Stomach smooth muscle (tissue), 2 donors: ENCODE measurements around the gene OVOL1.

Experiments
- H3K27ac ChIP-seq: one replicate; pipeline ENCODE4 v1.7.0; 2013; ENCODE audit warnings: mild to moderate bottlenecking, low read length, inconsistent platforms
- H3K27me3 ChIP-seq, 2 donors: one replicate each; pipeline ENCODE4 v1.7.0; 2013; ENCODE audit warnings: low read length in 2 of 2; ENCODE audit not compliant: insufficient read depth in 2 of 2, control insufficient read depth in 1 of 2
- H3K36me3 ChIP-seq, 2 donors: one replicate each; pipeline ENCODE4 v1.7.0; 2013; ENCODE audit warnings: low read length in 2 of 2; ENCODE audit not compliant: control insufficient read depth in 2 of 2, insufficient read depth in 2 of 2
- H3K4me1 ChIP-seq: one replicate; pipeline ENCODE4 v1.7.0; 2013; ENCODE audit warnings: low read length; ENCODE audit not compliant: control insufficient read depth, insufficient read depth
- H3K4me3 ChIP-seq, 2 donors: one replicate each; pipeline ENCODE4 v1.7.0; 2013; ENCODE audit warnings: low read length in 2 of 2
- H3K9ac ChIP-seq, 2 donors: one replicate each; pipeline ENCODE4 v1.7.0; 2013; ENCODE audit warnings: low read length in 2 of 2, mild to moderate bottlenecking in 1 of 2
- H3K9me3 ChIP-seq, 2 donors: one replicate each; pipeline ENCODE4 v1.7.0; 2013; ENCODE audit warnings: low read length in 2 of 2; ENCODE audit not compliant: control insufficient read depth in 2 of 2
- donor health status: healthy.
- donor health status: Pancreatic carcinoma.

The OVOL1 gene

GRCh38 chr11:65777821-65778361 lies 9.0 kb upstream of the OVOL1 start:
- no peaks in the 10 kb centered on the region for H3K27me3 ChIP-seq
- no peak overlapping the region for H3K9ac ChIP-seq
- no peaks in the 10 kb centered on the region for H3K9me3 ChIP-seq
- peaks cover 31% of the 10 kb centered on the region for H3K4me1 ChIP-seq
- no peak overlapping the region for H3K4me3 ChIP-seq
- no peak overlapping the region for H3K27ac ChIP-seq
- peaks cover 0 to 16% of the 10 kb centered on the region in 2 donors for H3K36me3 ChIP-seq

DNA sequence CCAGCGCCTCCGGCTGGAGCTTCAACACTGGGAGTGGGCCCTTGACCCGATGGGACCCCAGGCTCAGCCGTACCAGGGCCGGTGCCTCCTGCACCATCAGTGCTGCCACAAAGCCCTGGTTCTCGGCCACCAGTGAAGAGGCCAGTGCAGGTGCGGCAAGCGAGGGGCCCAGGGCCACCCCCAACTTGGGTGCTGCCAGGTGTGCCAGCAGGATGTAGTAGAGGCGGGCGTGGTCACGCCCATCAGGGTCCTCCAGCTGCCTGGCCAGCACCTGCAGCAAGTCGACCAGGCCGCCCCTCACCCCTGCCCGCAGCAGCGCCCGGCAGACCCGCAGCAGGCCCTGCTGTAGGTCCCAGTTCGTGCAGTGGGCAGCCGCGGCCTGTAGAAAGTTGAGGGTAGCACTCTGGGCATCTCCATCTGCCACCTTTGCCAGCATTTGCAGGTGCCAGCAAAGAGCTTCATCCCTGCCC lies 8.4 kb upstream of the OVOL1 start:
- Histone ChIP-seq H3K4me3 (no peak overlapping the region), H3K9ac (no peak overlapping the region), H3K4me1 (peaks cover 31% of the 10 kb centered on the region), H3K9me3 (no peaks in the 10 kb centered on the region), H3K27ac (no peak overlapping the region), H3K27me3 (no peaks in the 10 kb centered on the region), H3K36me3 (peaks cover 0 to 16% of the 10 kb centered on the region in 2 donors)

GRCh38 chr11:65778901-65779668 lies 7.8 kb upstream of the OVOL1 start:
- Histone ChIP-seq H3K4me1 (peaks cover 31% of the 10 kb centered on the region), H3K27ac (no peak overlapping the region), H3K4me3 (peak overlapping the region; percentile 88 to 90), H3K27me3 (no peaks in the 10 kb centered on the region), H3K36me3 (peaks cover 0 to 16% of the 10 kb centered on the region in 2 donors), H3K9ac (peak overlapping the region in 1 of 2 donors; percentile 53), H3K9me3 (no peaks in the 10 kb centered on the region)

GRCh38 chr11:65779669-65779918 lies 7.3 kb upstream of the OVOL1 start:
- no peak overlapping the region for H3K27ac ChIP-seq
- H3K4me1 ChIP-seq, result peaks cover 31% of the 10 kb centered on the region
- H3K4me3 ChIP-seq, result peak overlapping the region; percentile 88 to 90
- peaks cover 2 to 4% of the 10 kb centered on the region in 2 donors for H3K27me3 ChIP-seq
- H3K9me3 ChIP-seq, result no peaks in the 10 kb centered on the region
- H3K36me3 ChIP-seq, result peaks cover 0 to 16% of the 10 kb centered on the region in 2 donors
- H3K9ac ChIP-seq, result peak overlapping the region; percentile 47 to 53

- Histone ChIP-seq H3K4me3 (peak overlapping the region; percentile 88 to 90), H3K36me3 (peaks cover 0 to 14% of the 10 kb centered on the region in 2 donors), H3K9me3 (no peaks in the 10 kb centered on the region), H3K27me3 (peaks cover 6 to 7% of the 10 kb centered on the region in 2 donors), H3K4me1 (peaks cover 32% of the 10 kb centered on the region), H3K27ac (no peak overlapping the region), H3K9ac (peak overlapping the region; percentile 74 to 79)
Observed at GRCh38 chr11:65779919-65780769, 6.7 kb upstream of the OVOL1 start.

DNA sequence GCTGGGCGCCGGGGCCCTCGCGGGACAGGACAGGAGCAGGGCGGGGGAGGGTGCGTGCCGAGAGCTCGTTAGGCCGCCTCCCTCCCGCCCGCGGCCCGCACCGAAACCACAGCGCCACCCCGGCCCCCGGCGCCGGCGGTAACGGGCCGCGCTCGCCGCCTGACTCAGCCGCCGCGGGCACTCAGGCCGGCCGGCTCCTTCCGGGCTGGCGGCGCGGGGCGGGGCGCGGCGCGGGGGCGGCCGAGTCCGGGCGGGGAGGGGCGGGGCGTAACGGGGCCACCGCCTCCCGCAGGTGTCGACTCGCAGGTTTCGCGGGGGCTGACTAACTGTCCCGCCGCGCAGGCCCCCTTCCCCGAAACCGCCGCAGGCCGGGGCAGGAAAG lies 6.1 kb upstream of the OVOL1 start, which contains the start of gene AP5B1:
Gene AP5B1, minus strand, starts transcription at position 207 of the 382 bp plus-strand sequence. CDS start 385 bp downstream, outside the sequence.
- Histone ChIP-seq H3K27ac (no peak within 1 kb of the TSS), H3K36me3 (peaks cover 0 to 14% of the 10 kb centered on the region in 2 donors), H3K4me3 (peak within 1 kb of the TSS; percentile 88 to 90), H3K9me3 (no peaks in the 10 kb centered on the region), H3K4me1 (peaks cover 35% of the 10 kb centered on the region), H3K9ac (peak within 1 kb of the TSS; percentile 74 to 79), H3K27me3 (peaks cover 12 to 13% of the 10 kb centered on the region in 2 donors)

GRCh38 chr11:65781152-65781961 lies 5.5 kb upstream of the OVOL1 start:
- Histone ChIP-seq H3K4me1 (peaks cover 38% of the 10 kb centered on the region), H3K9me3 (no peaks in the 10 kb centered on the region), H3K4me3 (peak overlapping the region in 1 of 2 donors; percentile 57), H3K36me3 (peaks cover 0 to 14% of the 10 kb centered on the region in 2 donors), H3K27me3 (peaks cover 18% of the 10 kb centered on the region in 2 donors), H3K27ac (no peak overlapping the region), H3K9ac (no peak overlapping the region)

DNA sequence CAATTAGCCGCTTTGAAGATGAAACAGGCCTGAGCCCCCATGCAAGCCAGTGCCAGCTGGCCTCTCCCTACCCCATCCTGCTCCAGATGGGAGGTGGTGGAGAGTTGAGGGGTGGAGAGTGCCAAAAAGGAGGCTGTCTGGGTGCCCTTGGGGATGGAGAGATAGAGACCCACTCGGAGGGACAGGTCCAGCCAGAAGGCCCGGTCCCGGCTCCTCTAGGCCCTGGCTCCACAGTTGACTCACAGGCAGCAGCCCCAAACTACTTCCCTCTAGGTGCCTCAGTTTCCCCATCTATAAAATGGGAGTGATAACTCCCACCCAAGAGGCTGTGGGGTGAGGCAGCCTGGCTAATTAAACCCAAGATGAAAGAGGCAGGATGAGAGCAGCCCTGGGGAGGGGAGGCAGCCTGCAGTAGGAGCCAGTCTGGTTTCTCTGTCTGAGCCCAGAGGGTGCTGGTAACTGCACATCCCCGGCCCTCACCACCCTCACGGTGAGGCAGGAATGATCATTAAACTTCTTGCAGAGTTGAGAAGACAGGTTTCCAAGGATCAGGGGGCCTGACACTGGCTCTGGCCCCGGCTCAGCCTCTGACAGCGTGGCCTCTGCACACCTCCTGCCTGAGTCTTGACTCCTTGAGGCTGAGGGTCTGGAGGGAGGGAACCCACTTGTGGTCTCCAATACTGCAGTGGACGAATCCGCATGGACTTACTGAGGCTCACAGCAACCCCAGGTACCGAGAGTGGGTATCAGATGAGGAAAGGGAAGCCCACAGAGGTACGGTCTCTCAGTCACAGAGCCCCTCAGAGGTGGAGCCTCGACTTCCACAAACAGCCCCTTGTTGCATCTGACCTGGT lies 4.7 kb upstream of the OVOL1 start:
- Histone ChIP-seq H3K9me3 (no peaks in the 10 kb centered on the region), H3K36me3 (peaks cover 0 to 12% of the 10 kb centered on the region in 2 donors), H3K9ac (no peak overlapping the region), H3K27ac (no peak overlapping the region), H3K27me3 (peaks cover 20 to 24% of the 10 kb centered on the region in 2 donors), H3K4me1 (peaks cover 43% of the 10 kb centered on the region), H3K4me3 (no peak overlapping the region)

DNA sequence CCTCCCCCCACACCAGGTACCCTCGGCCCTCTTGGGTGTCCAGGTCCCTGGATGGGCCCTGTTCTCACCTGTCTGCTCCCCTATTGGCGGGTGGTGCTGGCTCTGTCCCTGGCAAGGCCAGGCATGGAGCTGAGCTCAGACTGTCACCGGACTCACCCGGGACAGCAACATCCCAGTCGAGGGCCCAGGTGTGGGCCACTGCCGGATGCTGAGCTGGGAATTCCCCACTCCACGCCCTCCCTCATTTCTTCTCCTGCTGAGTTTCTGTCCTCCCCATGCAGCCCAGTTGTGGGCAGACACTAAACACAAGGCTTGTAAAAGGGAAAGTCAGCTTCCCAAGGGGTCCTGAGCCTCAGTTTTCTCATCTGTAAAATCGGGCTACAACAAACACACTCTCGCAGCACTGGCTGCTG lies 4.0 kb upstream of the OVOL1 start:
- peaks cover 42% of the 10 kb centered on the region for H3K4me1 ChIP-seq
- H3K27ac ChIP-seq, result no peak overlapping the region
- peaks cover 23 to 28% of the 10 kb centered on the region in 2 donors for H3K27me3 ChIP-seq
- H3K9ac ChIP-seq, result no peak overlapping the region
- no peak overlapping the region for H3K4me3 ChIP-seq
- peaks cover 0 to 8% of the 10 kb centered on the region in 2 donors for H3K36me3 ChIP-seq
- no peaks in the 10 kb centered on the region for H3K9me3 ChIP-seq
